ENCODE data around the gene CFAP69.
A peak's percentile ranks its signal among the peaks of the same experiment; 100 is the strongest.

CFAP69 gene

DNA sequence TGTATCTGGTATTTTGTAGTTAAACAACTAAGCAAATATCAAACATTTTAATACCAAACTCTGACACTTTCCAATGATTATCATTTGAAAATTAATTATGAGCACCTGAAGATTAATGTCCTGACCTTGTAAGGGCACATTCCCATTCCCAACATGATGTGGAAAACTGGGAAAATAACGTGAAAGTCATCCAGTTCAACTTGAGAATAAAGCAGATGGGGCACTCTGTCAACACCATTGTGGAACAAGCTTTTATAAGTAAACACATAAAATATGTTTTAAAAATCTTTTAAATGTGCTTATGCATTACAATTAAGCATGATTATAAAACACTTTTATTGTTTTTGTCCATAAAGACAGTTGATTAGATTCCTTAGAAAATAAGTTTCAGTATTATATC is 19.4 kb upstream of the CFAP69 start:
- ChIA-PET CTCF (no interaction called here), POLR2A (interaction anchor here (1.5 kb wide), 1 partner anchor 14 kb away, joined by 4 read pairs; the partner anchor contains the start of gene STEAP2)

DNA sequence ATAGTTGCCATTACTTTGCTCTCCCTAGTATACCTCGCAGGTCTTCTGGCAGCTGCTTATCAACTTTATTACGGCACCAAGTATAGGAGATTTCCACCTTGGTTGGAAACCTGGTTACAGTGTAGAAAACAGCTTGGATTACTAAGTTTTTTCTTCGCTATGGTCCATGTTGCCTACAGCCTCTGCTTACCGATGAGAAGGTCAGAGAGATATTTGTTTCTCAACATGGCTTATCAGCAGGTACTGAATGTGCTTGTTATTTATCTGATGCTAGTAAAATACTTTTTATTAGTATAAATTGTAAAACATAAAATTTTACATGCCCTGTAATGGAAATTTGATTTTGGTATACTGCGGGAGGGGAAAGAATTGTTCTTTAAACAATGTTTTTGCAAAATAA is 17.7 kb upstream of the CFAP69 start:
- no peak for TF ChIP-seq L3MBTL2 (conservative IDR thresholded peaks at IDR 0.05)
- TF ChIP-seq LEF1 (IDR thresholded peaks at IDR 0.05; ENCODE audit: borderline replicate concordance), result no peak
- TF ChIP-seq, protein P1, sequence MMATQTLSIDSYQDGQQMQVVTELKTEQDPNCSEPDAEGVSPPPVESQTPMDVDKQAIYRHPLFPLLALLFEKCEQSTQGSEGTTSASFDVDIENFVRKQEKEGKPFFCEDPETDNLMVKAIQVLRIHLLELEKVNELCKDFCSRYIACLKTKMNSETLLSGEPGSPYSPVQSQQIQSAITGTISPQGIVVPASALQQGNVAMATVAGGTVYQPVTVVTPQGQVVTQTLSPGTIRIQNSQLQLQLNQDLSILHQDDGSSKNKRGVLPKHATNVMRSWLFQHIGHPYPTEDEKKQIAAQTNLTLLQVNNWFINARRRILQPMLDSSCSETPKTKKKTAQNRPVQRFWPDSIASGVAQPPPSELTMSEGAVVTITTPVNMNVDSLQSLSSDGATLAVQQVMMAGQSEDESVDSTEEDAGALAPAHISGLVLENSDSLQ (IDR thresholded peaks at IDR 0.05), result no peak
- TF ChIP-seq TARDBP (IDR thresholded peaks at IDR 0.05), result no peak
- TF ChIP-seq HDGF (IDR thresholded peaks at IDR 0.05; ENCODE audit: borderline replicate concordance), result no peak
- TF ChIP-seq FOXA1 (IDR thresholded peaks at IDR 0.05), result no peak
- no peak for TF ChIP-seq ZNF384 (IDR thresholded peaks at IDR 0.05)
- TF ChIP-seq BHLHE40 (IDR thresholded peaks at IDR 0.05; ENCODE audit: borderline replicate concordance), result no peak
- CTCF ChIA-PET, result no interaction called here
- no peak for DNase-seq (ENCODE audit: extremely low spot score)
- POLR2A ChIA-PET, result no interaction called here

More for the DNA sequence above, 19.4 kb upstream of the CFAP69 start:
- TF ChIP-seq CTBP1 (IDR thresholded peaks at IDR 0.05; ENCODE audit: borderline replicate concordance), result no peak
- no peak for TF ChIP-seq SP1 (IDR thresholded peaks at IDR 0.05)
- TF ChIP-seq FOXM1 (IDR thresholded peaks at IDR 0.05; ENCODE audit: borderline replicate concordance), result no peak
- no peak for TF ChIP-seq TARDBP (IDR thresholded peaks at IDR 0.05)
- no peak for TF ChIP-seq SUZ12 (IDR thresholded peaks at IDR 0.05)
- no peak for TF ChIP-seq FOXA1 (IDR thresholded peaks at IDR 0.05)
- no peak for TF ChIP-seq ARNT (IDR thresholded peaks at IDR 0.05)
- TF ChIP-seq HDGF (IDR thresholded peaks at IDR 0.05; ENCODE audit: borderline replicate concordance), result no peak
- TF ChIP-seq BHLHE40 (IDR thresholded peaks at IDR 0.05; ENCODE audit: borderline replicate concordance), result no peak
- TF ChIP-seq NFRKB (IDR thresholded peaks at IDR 0.05), result no peak
- TF ChIP-seq ZNF384 (IDR thresholded peaks at IDR 0.05), result no peak
- no peak for TF ChIP-seq LEF1 (IDR thresholded peaks at IDR 0.05; ENCODE audit: borderline replicate concordance)
- DNase-seq (ENCODE audit: extremely low spot score), result no peak

DNA sequence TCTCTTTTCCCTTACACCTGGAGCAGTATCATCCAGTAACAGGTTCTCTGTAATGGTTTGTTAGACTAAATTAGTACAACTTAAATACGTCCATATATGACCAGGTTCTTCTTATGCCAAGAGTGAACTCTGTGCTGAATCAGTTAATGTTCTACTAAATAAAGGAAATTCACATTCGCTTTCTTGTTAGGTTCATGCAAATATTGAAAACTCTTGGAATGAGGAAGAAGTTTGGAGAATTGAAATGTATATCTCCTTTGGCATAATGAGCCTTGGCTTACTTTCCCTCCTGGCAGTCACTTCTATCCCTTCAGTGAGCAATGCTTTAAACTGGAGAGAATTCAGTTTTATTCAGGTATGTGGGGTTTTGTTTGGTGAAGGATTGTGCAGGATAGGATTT is 15.3 kb upstream of the CFAP69 start:
- TF ChIP-seq NFRKB (IDR thresholded peaks at IDR 0.05) (no peak), FOXK2 (IDR thresholded peaks at IDR 0.05) (no peak), FOXM1 (IDR thresholded peaks at IDR 0.05; ENCODE audit: borderline replicate concordance) (no peak), SP1 (IDR thresholded peaks at IDR 0.05) (no peak), TARDBP (IDR thresholded peaks at IDR 0.05) (no peak), LEF1 (IDR thresholded peaks at IDR 0.05; ENCODE audit: borderline replicate concordance) (no peak), FOXA1 (IDR thresholded peaks at IDR 0.05) (no peak)
- TF ChIP-seq, protein P1 (IDR thresholded peaks at IDR 0.05), result no peak
- CTCF ChIA-PET, result no interaction called here
- POLR2A ChIA-PET, result interaction anchor here (1.3 kb wide), 1 partner anchor 18 kb away, joined by 6 read pairs; the partner anchor contains the start of gene STEAP2
- no peak for DNase-seq (ENCODE audit: extremely low spot score)

DNA sequence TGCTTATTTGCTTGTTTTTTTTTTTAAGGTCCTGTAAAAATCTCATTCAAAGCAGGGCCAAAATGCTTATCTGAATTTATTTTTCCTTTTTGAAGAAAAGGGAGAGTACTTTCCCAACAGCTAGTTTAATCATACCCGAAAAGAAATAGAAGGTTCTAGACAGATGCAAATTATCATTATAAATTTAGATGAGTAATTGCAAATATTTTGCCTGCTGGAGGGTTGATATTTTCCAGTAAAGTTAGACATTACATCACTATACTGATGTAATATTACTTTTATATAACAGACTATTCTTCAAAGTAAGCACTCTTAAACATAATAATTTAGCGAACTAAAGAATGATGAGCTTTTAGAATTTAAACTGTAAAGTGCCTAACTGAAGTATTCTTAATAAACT is 14.1 kb upstream of the CFAP69 start:
- POLR2A ChIA-PET, result no interaction called here
- CTCF ChIA-PET, result no interaction called here
- no peak for DNase-seq (ENCODE audit: extremely low spot score)
- TF ChIP-seq FOXA1 (IDR thresholded peaks at IDR 0.05) (no peak), SUZ12 (IDR thresholded peaks at IDR 0.05) (no peak), FOXK2 (IDR thresholded peaks at IDR 0.05) (no peak)

DNA sequence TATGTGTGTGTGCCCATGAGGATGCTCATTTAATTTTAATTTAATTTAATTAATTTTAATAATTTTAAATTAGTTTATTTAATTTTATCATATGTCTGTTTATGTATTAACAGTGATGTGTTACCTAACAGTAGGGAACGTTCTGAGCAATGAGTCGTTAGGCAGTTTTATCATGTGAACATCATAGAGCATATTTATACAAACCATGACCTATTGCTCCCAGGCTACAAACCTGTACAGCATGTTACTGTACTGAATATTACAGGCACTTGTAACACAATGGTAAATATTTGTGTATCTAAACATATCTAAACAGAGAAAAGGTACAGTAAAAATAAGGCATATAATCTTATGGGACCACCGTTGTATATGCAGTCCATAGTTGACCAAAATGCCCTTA is 13.7 kb upstream of the CFAP69 start:
- ChIA-PET CTCF (no interaction called here), POLR2A (no interaction called here)
- TF ChIP-seq ELF4 (IDR thresholded peaks at IDR 0.05) (no peak), SUZ12 (IDR thresholded peaks at IDR 0.05) (no peak), SP1 (IDR thresholded peaks at IDR 0.05) (no peak), ZNF384 (IDR thresholded peaks at IDR 0.05) (no peak), LEF1 (IDR thresholded peaks at IDR 0.05; ENCODE audit: borderline replicate concordance) (no peak), NFRKB (IDR thresholded peaks at IDR 0.05) (no peak), ARNT (IDR thresholded peaks at IDR 0.05) (no peak)
- DNase-seq (ENCODE audit: extremely low spot score), result no peak

DNA sequence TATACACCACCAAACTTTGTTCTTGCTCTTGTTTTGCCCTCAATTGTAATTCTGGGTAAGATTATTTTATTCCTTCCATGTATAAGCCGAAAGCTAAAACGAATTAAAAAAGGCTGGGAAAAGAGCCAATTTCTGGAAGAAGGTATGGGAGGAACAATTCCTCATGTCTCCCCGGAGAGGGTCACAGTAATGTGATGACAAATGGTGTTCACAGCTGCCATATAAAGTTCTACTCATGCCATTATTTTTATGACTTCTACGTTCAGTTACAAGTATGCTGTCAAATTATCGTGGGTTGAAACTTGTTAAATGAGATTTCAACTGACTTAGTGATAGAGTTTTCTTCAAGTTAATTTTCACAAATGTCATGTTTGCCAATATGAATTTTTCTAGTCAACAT is 12.5 kb upstream of the CFAP69 start:
- POLR2A ChIA-PET, result interaction anchor here (0.7 kb wide), 1 partner anchor 21 kb away, joined by 3 read pairs; the partner anchor contains the start of gene STEAP2
- TF ChIP-seq LEF1 (IDR thresholded peaks at IDR 0.05; ENCODE audit: borderline replicate concordance) (no peak), CTBP1 (IDR thresholded peaks at IDR 0.05; ENCODE audit: borderline replicate concordance) (0 out of 2 replicates have a peak, but pooled peaks have one; percentile 54)
- TF ChIP-seq, protein P1 (IDR thresholded peaks at IDR 0.05), result peak; percentile 88
- CTCF ChIA-PET, result no interaction called here
- DNase-seq (ENCODE audit: extremely low spot score), result no peak

DNA sequence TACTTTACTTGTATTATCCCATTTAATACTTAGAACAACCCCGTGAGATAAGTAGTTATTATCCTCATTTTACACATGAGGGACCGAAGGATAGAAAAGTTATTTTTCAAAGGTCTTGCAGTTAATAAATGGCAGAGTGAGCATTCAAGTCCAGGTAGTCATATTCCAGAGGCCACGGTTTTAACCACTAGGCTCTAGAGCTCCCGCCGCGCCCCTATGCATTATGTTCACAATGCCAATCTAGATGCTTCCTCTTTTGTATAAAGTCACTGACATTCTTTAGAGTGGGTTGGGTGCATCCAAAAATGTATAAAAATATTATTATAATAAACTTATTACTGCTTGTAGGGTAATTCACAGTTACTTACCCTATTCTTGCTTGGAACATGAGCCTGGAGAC is 11.4 kb upstream of the CFAP69 start:
- ChIA-PET POLR2A (no interaction called here), CTCF (no interaction called here)
- TF ChIP-seq, protein P1 (IDR thresholded peaks at IDR 0.05), result no peak
- no peak for DNase-seq (ENCODE audit: extremely low spot score)
